HG03432 (cell line): ENCODE measurements around the gene IPO9.
"Not testable (repeated sequence)": the region's sequence is repeated elsewhere in the genome, so short reads cannot be mapped to it uniquely, and the experiment has no call there.

Source experiments
- ATAC-seq: cut with Tn5 transposase; IDR thresholded peaks from one replicate; pipeline ENCODE4 v1.9.1; 2021; ENCODE audit warnings: mild to moderate bottlenecking, moderate library complexity; ENCODE audit not compliant: unreplicated experiment

Gene IPO9

DNA sequence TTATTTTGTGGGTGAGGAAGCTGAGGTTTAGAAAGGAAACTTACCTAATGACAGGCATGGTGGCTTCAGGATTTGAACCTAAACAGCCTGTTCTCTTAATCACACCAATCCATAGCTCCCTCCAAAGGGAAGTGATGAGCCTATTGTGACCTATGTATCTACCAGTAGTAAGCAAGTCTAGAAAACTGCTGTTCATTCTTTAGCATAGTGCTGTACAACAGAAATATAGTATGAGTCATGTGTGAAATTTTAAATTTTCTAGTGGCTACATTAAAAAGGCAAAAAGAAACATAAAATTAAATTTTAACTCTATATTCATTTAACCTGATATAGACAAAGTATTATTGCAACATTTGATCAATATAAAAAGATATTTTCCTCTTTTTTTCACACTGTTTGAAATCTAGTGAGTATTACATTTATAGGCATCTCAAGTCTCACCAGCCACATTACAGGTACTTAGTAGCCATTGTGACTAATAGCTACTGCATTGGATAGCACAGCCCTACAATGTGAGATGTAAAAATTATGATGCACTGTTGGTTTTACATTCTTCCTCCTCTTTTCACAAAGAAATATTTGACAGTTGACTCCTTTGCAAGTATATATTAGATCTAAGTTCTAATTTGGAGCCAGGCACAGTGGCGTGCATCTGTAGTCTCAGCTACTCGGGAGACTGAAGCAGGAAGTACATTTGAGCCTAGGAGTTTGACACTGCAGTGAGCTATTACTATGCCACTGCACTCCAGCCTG, 16.6 kb downstream of the IPO9 start:
- no peak for ATAC-seq

DNA sequence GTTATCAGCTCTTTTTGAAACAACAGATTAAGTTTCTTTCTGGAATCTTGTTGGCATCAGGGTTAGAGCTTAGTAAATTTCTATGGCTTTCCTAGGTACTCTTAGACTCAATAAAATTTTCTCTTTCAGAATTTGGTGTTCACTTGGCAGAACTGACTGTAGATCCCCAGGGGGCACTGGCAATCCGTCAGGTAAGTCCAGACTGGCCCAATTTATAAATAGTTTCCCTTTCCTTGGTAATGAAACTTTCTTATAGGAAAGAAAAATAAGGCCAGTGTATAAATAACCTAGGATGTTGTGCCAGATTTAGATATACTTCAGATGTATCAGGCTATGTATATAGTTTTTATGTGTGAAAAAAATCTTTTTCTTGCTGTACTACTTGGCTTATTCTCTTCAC, 18.2 kb downstream of the IPO9 start:
- ATAC-seq, result no peak

DNA sequence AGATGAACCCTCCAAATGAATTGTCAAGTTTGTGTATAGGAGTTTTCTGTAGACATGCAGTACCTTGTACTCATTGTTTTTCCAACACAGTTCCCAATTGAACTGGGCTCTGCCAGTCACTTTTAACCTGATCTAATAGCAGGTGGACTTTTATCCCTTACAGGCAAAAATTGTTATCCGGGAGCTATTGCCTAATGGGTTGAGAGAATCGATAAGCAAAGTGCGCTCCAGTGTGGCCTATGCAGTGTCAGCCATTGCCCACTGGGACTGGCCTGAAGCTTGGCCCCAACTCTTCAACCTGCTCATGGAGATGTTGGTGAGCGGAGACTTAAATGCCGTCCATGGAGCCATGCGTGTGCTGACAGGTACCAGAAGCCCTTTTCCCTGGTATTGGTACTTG, 19.3 kb downstream of the IPO9 start:
- ATAC-seq, result no peak

DNA sequence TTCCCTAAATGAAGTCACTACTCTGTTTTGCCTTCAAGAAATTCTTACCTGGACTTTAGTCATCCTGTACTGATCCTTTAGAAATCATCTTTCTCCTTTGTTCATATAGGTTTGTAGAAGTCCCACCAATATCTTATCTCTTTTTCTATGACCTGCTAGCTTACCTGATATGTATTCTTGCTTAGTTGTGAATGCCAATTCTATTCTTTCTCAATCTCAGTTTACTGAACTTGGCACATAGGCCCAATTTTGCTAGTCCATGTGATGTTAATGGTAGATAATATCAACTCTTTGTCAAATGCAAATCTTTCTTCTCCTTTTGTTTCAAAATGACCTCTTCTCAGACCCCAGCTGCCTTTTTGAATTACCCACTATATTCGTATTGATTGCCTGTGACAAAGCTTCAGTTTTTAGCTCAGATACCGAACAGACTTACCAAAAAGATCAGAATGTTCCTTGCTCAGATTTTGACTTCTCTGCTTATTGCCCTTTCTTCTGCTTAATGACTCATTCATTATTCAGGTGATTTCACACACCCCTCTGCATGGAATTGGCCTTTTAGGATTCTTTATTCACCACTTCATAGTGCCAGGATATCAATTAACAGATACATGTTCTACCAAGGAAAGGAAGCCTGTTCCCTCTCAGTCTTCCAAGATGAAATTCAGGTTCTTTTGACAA, 20.6 kb downstream of the IPO9 start:
- ATAC-seq, result no peak

DNA sequence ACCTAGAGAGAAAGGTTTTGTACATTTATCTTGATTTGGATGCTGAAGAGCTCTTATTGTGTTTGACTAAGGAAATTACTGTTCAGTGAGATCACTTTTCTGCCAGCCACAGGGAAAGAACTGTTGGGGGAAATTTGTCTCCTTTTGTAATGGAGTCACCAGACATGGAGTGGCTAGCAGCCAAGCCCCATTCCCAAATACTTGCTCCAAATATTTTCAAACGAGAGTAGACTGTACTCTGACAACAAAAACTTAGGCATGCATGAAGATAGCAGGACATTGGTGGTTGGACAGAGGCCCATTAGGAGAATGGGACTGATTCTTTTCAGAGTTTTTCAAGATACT, 21.1 kb downstream of the IPO9 start:
- no peak for ATAC-seq

DNA sequence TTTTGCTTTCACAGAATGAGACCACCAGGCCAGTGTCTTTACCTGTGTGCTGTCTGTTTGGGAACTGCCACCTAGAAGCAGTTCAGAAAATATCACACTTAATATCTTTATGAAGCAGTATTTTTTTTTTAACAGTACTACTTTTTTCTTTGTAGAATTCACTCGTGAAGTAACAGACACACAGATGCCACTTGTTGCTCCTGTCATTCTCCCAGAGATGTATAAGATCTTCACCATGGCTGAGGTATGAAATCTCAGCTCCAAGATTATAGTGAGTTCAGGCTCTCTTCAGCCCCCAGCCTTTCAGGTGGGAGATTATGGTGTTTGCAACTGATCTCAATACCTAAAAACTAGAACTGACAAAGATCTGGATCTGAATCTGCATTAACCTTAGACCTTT, 23.0 kb downstream of the IPO9 start:
- ATAC-seq, result no peak

DNA sequence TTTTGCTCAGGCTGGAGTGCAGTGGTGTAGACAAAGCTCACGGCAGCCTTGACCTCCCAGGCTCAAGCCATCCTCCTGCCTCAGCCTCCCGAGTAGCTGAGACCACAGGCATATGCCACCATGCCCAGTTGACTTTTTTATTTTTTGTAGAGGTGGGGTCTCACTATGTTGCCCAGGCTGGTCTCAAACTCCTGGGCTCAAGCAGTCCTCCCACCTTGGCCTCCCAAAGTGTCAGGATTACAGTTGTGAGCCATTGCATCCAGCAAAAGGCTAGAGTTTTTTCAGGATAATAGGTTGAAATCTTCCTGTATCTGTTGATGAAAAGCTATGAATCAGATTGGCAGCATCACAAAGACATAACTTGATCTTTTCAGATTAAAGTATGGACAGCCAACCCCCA, 27.8 kb downstream of the IPO9 start:
- not testable (repeated sequence) for ATAC-seq

DNA sequence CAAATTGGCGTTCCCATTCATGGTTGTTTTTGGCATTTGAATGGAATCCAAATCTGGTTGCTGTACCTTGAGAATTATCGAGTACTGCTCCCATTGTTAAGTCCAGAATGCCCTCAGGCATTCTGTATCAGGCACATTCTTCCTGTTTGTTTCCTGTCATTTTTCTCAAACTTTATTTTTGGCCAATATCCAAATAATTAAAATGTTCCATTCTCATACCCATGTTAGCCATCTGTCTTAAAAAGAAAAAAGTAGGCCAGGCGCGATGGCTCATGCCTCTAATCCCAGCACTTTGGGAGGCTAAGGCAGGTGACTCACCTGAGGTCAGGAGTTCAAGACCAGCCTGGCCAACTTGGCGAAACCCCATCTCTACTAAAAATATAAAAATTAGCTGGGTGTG, 30.5 kb downstream of the IPO9 start:
- ATAC-seq, result no peak

DNA sequence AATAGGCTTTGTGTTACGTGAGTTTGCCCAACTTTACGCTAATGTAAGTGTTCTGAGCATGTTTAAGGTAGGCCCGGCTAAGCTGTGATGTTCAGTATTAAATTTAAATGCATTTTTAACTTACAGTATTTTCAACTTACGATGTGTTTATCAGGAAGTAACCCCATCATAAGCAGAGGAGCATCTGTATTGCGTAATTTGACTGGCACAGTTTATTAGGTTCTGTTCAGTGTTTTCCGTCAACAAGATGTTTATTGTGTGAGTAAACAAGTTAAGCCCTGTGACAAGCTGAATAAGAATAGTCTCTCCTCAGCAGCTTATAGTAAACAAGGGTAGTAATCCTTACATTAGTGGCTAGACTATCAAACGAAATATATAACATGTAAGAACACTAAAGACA, 32.5 kb downstream of the IPO9 start:
- ATAC-seq, result no peak

DNA sequence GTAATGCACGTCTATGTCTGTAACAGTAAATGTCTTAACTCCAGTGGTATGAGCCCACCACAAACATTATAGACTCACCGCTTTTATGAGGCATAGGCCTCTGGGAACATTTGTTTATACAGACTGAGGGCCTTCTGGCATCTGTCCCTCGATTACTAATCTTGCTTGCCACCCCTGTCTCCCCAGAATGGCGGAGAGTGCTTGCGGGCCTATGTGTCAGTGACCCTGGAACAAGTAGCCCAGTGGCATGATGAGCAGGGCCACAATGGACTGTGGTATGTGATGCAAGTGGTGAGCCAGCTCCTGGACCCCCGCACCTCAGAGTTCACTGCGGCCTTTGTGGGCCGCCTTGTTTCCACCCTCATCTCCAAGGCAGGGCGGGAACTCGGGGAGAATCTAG, 41.4 kb downstream of the IPO9 start:
- no peak for ATAC-seq

DNA sequence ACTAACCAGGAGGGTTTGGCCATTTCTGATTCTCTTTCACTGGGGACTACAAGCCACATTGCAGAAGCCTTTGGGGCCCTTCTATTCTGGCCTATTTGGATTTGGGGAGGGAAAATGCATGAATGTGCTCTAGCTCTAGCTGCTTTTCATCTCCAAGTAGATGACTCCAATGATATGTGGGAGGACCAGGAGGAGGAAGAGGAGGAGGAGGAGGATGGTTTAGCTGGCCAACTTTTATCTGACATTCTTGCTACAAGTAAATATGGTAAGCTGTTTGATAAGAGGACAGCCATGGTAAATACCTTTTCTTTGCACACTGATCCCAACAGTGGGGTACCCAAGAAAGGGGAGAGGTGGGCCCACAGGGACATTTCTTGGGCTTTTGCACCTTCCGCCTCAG, 45.7 kb downstream of the IPO9 start:
- no peak for ATAC-seq

DNA sequence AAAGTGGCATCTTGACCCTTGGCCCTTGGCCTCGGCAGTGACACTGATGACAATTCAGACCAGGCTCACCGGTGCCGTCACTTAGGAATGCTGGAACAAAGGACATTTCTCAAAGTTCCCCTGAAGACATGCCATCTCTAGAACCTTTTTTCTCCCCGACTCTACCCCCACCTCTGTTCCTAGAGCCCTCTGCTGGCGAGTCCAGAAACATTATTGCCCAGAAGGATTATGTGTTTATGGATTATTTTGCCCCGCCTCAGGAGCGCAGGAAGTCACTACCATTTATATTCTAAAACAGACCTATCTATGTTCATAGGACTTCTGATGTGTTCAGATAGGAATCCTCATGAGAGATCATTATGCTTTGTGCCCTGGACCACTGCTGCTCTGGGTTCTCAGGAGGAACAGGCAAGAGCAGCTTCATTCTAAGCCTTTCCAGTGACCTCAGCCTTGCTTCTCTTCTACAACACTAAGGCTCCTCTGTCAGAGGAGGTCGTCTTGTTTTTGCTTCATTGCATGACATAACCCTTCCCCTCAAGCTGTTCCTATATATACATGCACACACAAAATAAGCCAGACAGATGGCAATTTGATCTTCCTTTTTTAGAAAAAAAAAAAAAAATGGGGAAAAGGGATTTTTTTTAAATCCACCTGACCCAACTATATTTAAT, 47.3 kb downstream of the IPO9 start:
- ATAC-seq, result no peak

DNA sequence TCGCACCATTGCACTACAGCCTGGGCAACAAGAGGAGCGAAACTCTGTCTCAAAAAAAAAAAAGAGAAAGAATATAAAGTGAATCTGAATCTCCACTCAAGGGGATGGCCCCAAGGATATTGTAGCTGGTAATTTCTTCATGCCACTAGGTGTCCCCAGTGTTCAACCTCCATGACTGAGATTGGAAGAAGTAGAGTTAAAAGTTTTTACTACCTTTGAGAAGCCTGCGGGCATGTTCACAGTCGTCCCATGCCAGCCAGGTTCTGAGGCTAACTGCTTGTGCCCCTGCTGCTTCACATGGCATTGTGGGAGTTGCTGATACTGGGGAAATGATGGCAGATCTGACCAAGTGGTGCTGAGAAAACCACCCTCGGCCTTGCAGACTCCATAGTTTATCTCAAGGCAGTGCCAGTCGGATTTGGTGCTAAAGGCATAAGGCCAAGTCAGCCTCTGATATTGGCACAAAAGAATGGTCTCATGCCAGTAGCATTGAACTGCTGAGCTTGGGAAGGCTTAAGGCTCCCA, 49.0 kb downstream of the IPO9 start:
- ATAC-seq, result no peak

DNA sequence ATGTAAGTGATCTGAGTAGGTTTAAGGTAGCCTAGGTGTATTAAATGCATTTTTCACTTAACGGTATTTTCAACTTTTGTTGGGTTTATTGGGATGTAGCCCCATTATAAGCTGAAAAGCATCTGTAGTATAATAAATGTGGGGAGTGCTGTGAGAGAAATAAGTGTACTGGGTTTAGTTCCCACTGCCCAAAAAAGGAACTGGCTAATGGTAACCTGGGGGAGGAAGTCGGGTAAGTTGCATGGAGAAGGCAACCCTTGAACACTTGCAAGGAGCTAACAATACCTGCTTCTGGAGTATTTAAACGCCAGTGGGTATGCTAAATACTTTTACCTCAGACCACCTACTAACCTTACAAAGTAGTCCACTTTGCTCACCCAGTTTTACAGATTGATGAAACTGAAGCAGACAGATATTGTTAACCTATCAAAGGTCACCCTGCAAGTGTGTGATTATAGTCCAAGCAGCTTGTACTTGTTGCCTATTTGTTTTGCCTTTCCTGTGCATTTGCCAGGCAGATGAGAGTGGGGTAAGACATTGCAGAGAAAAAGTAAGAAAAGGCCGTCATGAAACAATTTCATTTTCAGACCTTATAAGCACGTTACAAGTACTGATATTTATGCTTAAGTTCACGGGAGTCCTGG, 52.1 kb downstream of the IPO9 start:
- ATAC-seq, result no peak

DNA sequence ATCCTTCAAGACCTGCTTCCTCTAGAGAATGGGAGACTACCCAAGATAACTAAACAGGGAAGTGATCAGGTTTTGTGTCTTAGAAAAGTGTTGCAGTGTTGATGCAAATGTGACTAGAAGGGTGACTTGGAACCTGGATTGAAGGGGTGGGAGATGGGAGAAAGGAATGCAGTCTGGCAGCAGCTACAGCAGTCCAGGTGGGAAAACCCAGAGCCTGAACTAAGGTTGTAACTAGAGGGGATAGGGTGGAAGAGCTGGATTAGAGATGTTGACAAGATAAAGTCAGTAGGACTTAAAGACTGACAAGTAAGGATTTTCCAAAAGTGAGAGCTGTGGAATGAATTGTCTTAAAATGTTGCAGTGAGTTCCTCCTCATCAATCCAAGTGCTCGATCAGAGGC, 52.7 kb downstream of the IPO9 start:
- no peak for ATAC-seq

DNA sequence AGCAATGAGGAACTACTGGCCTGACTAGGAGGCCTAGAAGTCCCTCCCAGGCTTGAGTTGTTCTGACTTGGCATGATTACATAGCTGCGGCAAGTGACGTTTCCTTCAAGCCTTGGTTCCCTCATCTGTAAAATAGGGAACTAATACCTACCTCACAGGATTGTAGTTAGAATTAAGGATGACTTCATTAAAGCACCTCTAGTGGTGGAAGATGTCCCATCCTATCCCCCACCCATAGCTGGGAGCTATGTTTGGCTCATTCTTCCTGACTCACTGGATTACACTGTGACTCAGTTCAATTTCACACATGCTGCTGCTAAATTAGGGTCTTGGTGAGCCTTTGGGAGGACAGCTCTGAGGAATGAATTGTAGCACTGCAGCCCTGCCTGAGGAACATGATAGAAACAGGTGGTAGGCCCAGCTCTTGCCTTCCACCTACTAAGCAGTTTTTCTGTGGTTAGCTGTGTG, 53.7 kb downstream of the IPO9 start:
- ATAC-seq, result peak; percentile 51

DNA sequence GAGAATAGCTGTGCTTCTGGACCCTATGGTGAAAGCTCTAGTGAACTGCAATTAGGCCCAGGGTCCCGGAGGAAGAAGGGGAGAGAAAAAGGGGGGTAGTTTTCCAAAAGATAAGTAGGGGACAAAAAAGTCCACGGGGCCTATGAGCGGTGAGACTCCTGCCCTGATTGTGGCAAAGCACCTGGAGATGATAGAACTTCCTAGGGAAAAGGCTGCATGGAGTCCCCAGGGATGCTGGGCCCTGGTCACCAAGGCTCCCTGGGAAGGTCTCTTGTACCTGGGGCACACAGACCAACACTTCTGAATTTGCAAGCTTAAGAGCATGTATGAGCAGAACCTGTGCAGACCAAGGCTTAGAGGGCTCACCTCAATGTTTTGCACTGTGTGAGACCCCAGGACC, 54.3 kb downstream of the IPO9 start:
- no peak for ATAC-seq

DNA sequence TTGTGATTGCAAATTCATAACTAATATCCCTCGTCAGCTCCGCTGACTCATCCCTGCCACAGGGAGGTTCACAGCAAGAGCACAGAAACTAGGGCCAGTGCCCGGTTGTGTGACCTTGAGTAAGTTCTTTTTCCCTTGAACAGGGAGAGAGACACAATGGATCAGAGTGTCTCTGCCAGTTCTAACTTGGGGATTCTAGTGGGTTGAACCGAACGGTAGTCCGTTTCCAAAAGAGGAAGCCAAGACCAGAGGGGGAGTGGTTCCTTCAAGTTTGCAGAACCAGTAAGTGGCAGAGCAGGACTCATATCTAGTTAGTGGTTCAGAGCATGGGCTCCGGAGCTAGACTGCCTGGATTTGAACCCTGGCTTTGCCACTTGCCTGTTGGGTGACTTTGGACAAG, 54.8 kb downstream of the IPO9 start:
- ATAC-seq, result no peak

DNA sequence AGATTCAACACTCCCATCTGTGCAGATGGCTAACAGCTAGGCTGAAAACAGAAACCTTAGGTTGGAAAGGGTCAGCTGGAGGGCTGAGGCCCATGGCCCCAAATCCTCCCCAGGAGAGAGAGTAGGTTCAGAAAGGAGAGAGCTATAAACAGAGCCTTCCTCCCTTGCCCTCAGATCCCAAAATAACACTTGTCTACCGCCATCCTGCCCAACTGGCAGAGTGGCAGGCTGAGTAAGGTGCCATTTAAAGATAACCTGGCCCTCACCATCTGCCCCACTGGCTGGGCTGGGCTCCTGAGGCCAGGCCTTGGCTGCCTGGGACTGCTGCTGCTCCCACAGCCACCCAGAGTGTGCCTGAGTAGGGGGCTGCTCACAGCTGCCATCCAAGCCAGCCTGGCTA, 55.5 kb downstream of the IPO9 start:
- ATAC-seq, result no peak

DNA sequence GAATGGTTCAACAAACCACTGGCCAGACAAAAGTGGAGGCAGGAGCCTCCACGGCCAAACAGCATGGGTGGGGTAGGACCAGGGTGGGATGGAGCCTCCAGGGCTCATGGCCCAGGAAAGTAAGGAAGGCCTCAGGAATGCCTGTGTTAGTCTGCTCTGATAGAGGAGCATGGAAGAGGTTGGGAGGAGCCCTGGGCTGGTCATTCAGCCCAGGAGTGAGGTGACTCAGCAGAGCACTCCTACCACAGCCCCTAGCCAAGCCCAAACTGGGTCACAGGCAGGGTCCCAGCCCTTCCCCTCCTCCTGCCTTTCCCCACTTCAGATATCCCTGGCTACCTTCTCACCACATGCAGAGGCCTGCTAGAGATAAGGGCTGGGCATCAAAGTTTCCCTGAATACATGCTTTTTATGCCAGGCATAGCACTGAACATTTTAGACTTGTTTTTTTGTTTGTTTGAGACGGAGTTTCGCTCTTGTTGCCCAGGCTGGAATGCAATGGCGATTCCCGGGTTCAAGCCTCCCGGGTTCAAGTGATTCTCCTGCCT, 56.6 kb downstream of the IPO9 start:
- ATAC-seq, result no peak
